CD4-positive, CD25-positive, alpha-beta regulatory T cell (primary cell): Measurements from ENCODE around the gene TRPV4. TPM values are rescaled to one million over a fixed set of nuclear protein-coding genes. Genes with fewer than 3 reads are reported as not detected.

Experiments
- ATAC-seq, 2 donors: fragments of 150-1000 bp; cut with Tn5 transposase; one replicate each; pipeline ENCODE4 v1.10.0; 2021; ENCODE audit warnings: low read depth in 2 of 2, moderate number of reproducible peaks in 2 of 2, moderate library complexity in 1 of 2
- DNase-seq, 3 donors: peaks; one replicate each; pipeline versions ENCODE4 v3.0.0 to v3.0.0-alpha.2; 2012 to 2022; ENCODE audit warnings: mixed read lengths in 1 of 3
- H3K27ac ChIP-seq: one replicate; pipeline ENCODE4 v1.7.0; 2013; ENCODE audit warnings: mild to moderate bottlenecking, low read length; ENCODE audit not compliant: insufficient read depth, poor library complexity, severe bottlenecking
- H3K27me3 ChIP-seq: one replicate; pipeline ENCODE4 v1.7.0; 2013; ENCODE audit warnings: low read length; ENCODE audit not compliant: control insufficient read depth, insufficient read depth
- H3K36me3 ChIP-seq: one replicate; pipeline ENCODE4 v1.7.0; 2013; ENCODE audit warnings: mild to moderate bottlenecking, low read length, moderate library complexity; ENCODE audit not compliant: control insufficient read depth, insufficient read depth
- H3K4me1 ChIP-seq: 2 replicates; pipeline ENCODE4 v1.7.0; 2013; ENCODE audit warnings: mild to moderate bottlenecking, low read length; ENCODE audit not compliant: insufficient read depth, control insufficient read depth, poor library complexity, severe bottlenecking
- H3K4me3 ChIP-seq: one replicate; pipeline ENCODE4 v1.7.0; 2013; ENCODE audit warnings: low read depth, mild to moderate bottlenecking, low read length, moderate library complexity
- H3K9me3 ChIP-seq, 2 experiments: 1 replicate in 1 of 2; 2 replicates in 1 of 2; pipeline ENCODE4 v1.7.0; 2013; ENCODE audit warnings: low read length in 2 of 2, mild to moderate bottlenecking in 1 of 2, moderate library complexity in 1 of 2; ENCODE audit not compliant: control insufficient read depth in 2 of 2
- H3K27ac Mint-ChIP-seq, 3 donors: one replicate each; pipeline ENCODE4 v1.8.0; 2020 to 2022; ENCODE audit warnings: mild to moderate bottlenecking in 3 of 3, mixed read lengths in 3 of 3, moderate library complexity in 2 of 3
- H3K27me3 Mint-ChIP-seq: one replicate; pipeline ENCODE4 v1.8.0; 2022; ENCODE audit warnings: mild to moderate bottlenecking, mixed read lengths
- H3K36me3 Mint-ChIP-seq: one replicate; pipeline ENCODE4 v1.8.0; 2020; ENCODE audit warnings: mixed read lengths
- H3K4me1 Mint-ChIP-seq, 4 donors: one replicate each; pipeline ENCODE4 v1.8.0; 2020 to 2022; ENCODE audit warnings: mixed read lengths in 4 of 4, mild to moderate bottlenecking in 1 of 4
- H3K4me3 Mint-ChIP-seq, 4 donors: one replicate each; pipeline ENCODE4 v1.8.0; 2020 to 2022; ENCODE audit warnings: mild to moderate bottlenecking in 4 of 4, mixed read lengths in 4 of 4, moderate library complexity in 3 of 4
- H3K9me3 Mint-ChIP-seq, 7 donors: one replicate each; pipeline ENCODE4 v1.8.0; 2020 to 2022; ENCODE audit warnings: mixed read lengths in 7 of 7, mild to moderate bottlenecking in 3 of 7, moderate library complexity in 2 of 7
- polyA plus RNA-seq, 4 donors: library from polyadenylated mRNA; unstranded; fragments of 300-500 nt; fragmentation: Illumina TruSeq; gene quantifications; one replicate each; pipeline ENCODE4 v1.2.3, GENCODE V29; 2021
- total RNA-seq: library from RNA; stranded (reverse); gene quantifications from one replicate; pipeline ENCODE4 v1.2.3, GENCODE V29; 2022

Gene TRPV4
- total and polyA plus RNA-seq, 5 donors from 2014 or later, result not detected

GRCh38 chr12:109752117-109753053 lies 80.8 kb downstream of the TRPV4 start:
- DNase-seq (no peak), ATAC-seq (no peak)
- Mint-ChIP-seq H3K27me3 (peaks cover 20% of the 10 kb centered on the region), H3K4me1 (no peaks in the 10 kb centered on the region), H3K36me3 (peaks cover 6% of the 10 kb centered on the region), H3K27ac (no peak overlapping the region), H3K9me3 (peaks cover 0 to 20% (median 8%) of the 10 kb centered on the region in 7 donors), H3K4me3 (no peak overlapping the region)
- H3K36me3 ChIP-seq, result no peaks in the 10 kb centered on the region
- peaks cover 8% of the 10 kb centered on the region for H3K27me3 ChIP-seq
- peaks cover 7 to 15% of the 10 kb centered on the region in 2 experiments for H3K9me3 ChIP-seq
- H3K4me3 ChIP-seq, result no peak overlapping the region
- H3K4me1 ChIP-seq, result no peaks in the 10 kb centered on the region
- no peak overlapping the region for H3K27ac ChIP-seq

- Histone ChIP-seq H3K4me3 (no peak overlapping the region), H3K9me3 (no peaks in the 10 kb centered on the region), H3K4me1 (no peaks in the 10 kb centered on the region), H3K36me3 (no peaks in the 10 kb centered on the region), H3K27ac (no peak overlapping the region), H3K27me3 (peaks cover 8% of the 10 kb centered on the region)
- Mint-ChIP-seq H3K9me3 (no peaks in the 10 kb centered on the region), H3K27me3 (peaks cover 14% of the 10 kb centered on the region), H3K36me3 (no peaks in the 10 kb centered on the region), H3K4me3 (no peak overlapping the region), H3K4me1 (no peaks in the 10 kb centered on the region), H3K27ac (no peak overlapping the region)
- no peak for ATAC-seq
- no peak for DNase-seq
These were observed 87.9 kb downstream of the TRPV4 start for GRCh38 chr12:109744986-109745942.

- H3K27ac ChIP-seq, result no peak overlapping the region
- H3K4me3 Mint-ChIP-seq, result no peak overlapping the region
- peaks cover 6% of the 10 kb centered on the region for H3K27me3 Mint-ChIP-seq
- ATAC-seq, result no peak
- no peaks in the 10 kb centered on the region for H3K36me3 ChIP-seq
- H3K4me1 Mint-ChIP-seq, result no peaks in the 10 kb centered on the region
- no peaks in the 10 kb centered on the region for H3K9me3 Mint-ChIP-seq
- no peaks in the 10 kb centered on the region for H3K4me1 ChIP-seq
- no peak overlapping the region for H3K27ac Mint-ChIP-seq
- no peak for DNase-seq
- H3K4me3 ChIP-seq, result no peak overlapping the region
- no peaks in the 10 kb centered on the region for H3K27me3 ChIP-seq
- H3K36me3 Mint-ChIP-seq, result no peaks in the 10 kb centered on the region
- H3K9me3 ChIP-seq, result no peaks in the 10 kb centered on the region
These were observed 89.2 kb downstream of the TRPV4 start for GRCh38 chr12:109744026-109744425.

GRCh38 chr12:109743076-109743910 lies 89.9 kb downstream of the TRPV4 start:
- no peak for ATAC-seq
- no peak overlapping the region for H3K4me3 Mint-ChIP-seq
- no peak overlapping the region for H3K4me3 ChIP-seq
- no peaks in the 10 kb centered on the region for H3K4me1 Mint-ChIP-seq
- no peaks in the 10 kb centered on the region for H3K4me1 ChIP-seq
- H3K36me3 ChIP-seq, result no peaks in the 10 kb centered on the region
- peaks cover 6% of the 10 kb centered on the region for H3K27me3 Mint-ChIP-seq
- no peak overlapping the region for H3K27ac ChIP-seq
- H3K36me3 Mint-ChIP-seq, result no peaks in the 10 kb centered on the region
- no peaks in the 10 kb centered on the region for H3K9me3 ChIP-seq
- DNase-seq, result no peak
- H3K27me3 ChIP-seq, result no peaks in the 10 kb centered on the region
- H3K27ac Mint-ChIP-seq, result no peak overlapping the region
- no peaks in the 10 kb centered on the region for H3K9me3 Mint-ChIP-seq

- Histone ChIP-seq H3K27ac (no peak overlapping the region), H3K9me3 (no peaks in the 10 kb centered on the region), H3K4me1 (no peaks in the 10 kb centered on the region), H3K27me3 (no peaks in the 10 kb centered on the region), H3K4me3 (no peak overlapping the region), H3K36me3 (no peaks in the 10 kb centered on the region)
- no peak for DNase-seq
- H3K9me3 Mint-ChIP-seq, result no peaks in the 10 kb centered on the region
- no peak overlapping the region for H3K27ac Mint-ChIP-seq
- H3K4me3 Mint-ChIP-seq, result no peak overlapping the region
- ATAC-seq, result no peak
- H3K27me3 Mint-ChIP-seq, result peaks cover 6% of the 10 kb centered on the region
- no peaks in the 10 kb centered on the region for H3K36me3 Mint-ChIP-seq
- H3K4me1 Mint-ChIP-seq, result no peaks in the 10 kb centered on the region
These were observed 91.1 kb downstream of the TRPV4 start for GRCh38 chr12:109741970-109742703.

GRCh38 chr12:109741286-109741969 lies 91.8 kb downstream of the TRPV4 start:
- no peak for DNase-seq

More at GRCh38 chr12:109741286-109741969, 91.8 kb downstream of the TRPV4 start:
- Histone ChIP-seq H3K27me3 (no peaks in the 10 kb centered on the region), H3K36me3 (no peaks in the 10 kb centered on the region), H3K9me3 (no peaks in the 10 kb centered on the region), H3K4me1 (no peaks in the 10 kb centered on the region), H3K27ac (no peak overlapping the region), H3K4me3 (no peak overlapping the region)
- H3K4me1 Mint-ChIP-seq, result no peaks in the 10 kb centered on the region
- H3K27me3 Mint-ChIP-seq, result peaks cover 8% of the 10 kb centered on the region
- ATAC-seq, result no peak
- no peaks in the 10 kb centered on the region for H3K36me3 Mint-ChIP-seq
- no peak overlapping the region for H3K4me3 Mint-ChIP-seq
- no peaks in the 10 kb centered on the region for H3K9me3 Mint-ChIP-seq
- no peak overlapping the region for H3K27ac Mint-ChIP-seq
